ENCODE data around the gene LSAMP.

DNA sequence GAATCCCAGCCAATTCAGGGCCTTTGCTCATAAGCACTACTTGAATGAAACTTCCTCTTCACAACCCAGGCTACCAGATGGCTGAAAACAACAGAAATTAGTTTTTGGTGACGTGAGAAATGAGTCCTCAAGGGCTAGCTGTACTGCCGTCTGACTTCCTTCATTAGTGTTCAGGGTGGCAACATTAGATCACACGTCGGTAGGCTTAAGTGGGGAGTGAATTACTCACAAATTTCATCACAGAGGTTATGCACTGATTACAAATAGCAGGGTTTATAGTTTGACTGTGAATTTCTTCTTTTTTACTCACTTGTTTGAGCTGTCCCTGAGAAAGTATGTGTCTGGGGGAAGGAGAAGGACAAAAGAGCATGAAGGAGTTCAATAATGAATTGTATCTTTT is 424.8 kb downstream of the LSAMP start:
- TF ChIP-seq EP300 (IDR thresholded peaks at IDR 0.05; ENCODE audit: low read length) (no peak), NFYB (IDR thresholded peaks at IDR 0.05; ENCODE audit: extremely low read depth, insufficient read length) (no peak), IRF2 (CRISPR knock-in tag; IDR thresholded peaks at IDR 0.05) (no peak), SLC30A9 (CRISPR knock-in tag; IDR thresholded peaks at IDR 0.05) (no peak), ARNT (IDR thresholded peaks at IDR 0.05) (no peak), TRIM24 (IDR thresholded peaks at IDR 0.05) (no peak), ZNF253 (CRISPR knock-in tag; conservative IDR thresholded peaks at IDR 0.05) (no peak)
- TF ChIP-seq, protein P1, sequence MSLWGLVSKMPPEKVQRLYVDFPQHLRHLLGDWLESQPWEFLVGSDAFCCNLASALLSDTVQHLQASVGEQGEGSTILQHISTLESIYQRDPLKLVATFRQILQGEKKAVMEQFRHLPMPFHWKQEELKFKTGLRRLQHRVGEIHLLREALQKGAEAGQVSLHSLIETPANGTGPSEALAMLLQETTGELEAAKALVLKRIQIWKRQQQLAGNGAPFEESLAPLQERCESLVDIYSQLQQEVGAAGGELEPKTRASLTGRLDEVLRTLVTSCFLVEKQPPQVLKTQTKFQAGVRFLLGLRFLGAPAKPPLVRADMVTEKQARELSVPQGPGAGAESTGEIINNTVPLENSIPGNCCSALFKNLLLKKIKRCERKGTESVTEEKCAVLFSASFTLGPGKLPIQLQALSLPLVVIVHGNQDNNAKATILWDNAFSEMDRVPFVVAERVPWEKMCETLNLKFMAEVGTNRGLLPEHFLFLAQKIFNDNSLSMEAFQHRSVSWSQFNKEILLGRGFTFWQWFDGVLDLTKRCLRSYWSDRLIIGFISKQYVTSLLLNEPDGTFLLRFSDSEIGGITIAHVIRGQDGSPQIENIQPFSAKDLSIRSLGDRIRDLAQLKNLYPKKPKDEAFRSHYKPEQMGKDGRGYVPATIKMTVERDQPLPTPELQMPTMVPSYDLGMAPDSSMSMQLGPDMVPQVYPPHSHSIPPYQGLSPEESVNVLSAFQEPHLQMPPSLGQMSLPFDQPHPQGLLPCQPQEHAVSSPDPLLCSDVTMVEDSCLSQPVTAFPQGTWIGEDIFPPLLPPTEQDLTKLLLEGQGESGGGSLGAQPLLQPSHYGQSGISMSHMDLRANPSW (CRISPR knock-in tag; IDR thresholded peaks at IDR 0.05), result no peak
- TF ChIP-seq, protein P2, sequence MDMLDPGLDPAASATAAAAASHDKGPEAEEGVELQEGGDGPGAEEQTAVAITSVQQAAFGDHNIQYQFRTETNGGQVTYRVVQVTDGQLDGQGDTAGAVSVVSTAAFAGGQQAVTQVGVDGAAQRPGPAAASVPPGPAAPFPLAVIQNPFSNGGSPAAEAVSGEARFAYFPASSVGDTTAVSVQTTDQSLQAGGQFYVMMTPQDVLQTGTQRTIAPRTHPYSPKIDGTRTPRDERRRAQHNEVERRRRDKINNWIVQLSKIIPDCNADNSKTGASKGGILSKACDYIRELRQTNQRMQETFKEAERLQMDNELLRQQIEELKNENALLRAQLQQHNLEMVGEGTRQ (CRISPR knock-in tag; IDR thresholded peaks at IDR 0.05), result no peak
